Measurements from ENCODE around the gene FAM217A. TPM values are rescaled to one million over a fixed set of nuclear protein-coding genes. Genes with fewer than 3 reads are reported as not detected.
A peak's percentile ranks its signal among the peaks of the same experiment; 100 is the strongest.

The FAM217A gene
- total and polyA plus RNA-seq, 10 donors, result not detected

- Histone ChIP-seq H3K9me3 (no peaks in the 10 kb centered on the region), H3K4me3 (no peak overlapping the region), H3K27me3 (replicated peaks in 1 of 7) (no peaks in the 10 kb centered on the region), H3K27ac (peak overlapping the region in 2 of 8 donors; percentile 14 to 41), H3K36me3 (peaks cover 4 to 100% (median 97%) of the 10 kb centered on the region in 6 donors), H3K4me1 (peaks cover 0 to 9% (median 0%) of the 10 kb centered on the region in 6 donors)
- intact Hi-C loops (cut with DNase I; ENCODE audit: low total_unique reads), result loop anchor here (5.0 kb wide), 1 partner anchor 98 kb away; no protein-coding TSS in a partner anchor
- DNase-seq, result no peak
- TF ChIP-seq POLR2A (IDR thresholded peaks at IDR 0.05), result no peak
- TF ChIP-seq, protein P1, sequence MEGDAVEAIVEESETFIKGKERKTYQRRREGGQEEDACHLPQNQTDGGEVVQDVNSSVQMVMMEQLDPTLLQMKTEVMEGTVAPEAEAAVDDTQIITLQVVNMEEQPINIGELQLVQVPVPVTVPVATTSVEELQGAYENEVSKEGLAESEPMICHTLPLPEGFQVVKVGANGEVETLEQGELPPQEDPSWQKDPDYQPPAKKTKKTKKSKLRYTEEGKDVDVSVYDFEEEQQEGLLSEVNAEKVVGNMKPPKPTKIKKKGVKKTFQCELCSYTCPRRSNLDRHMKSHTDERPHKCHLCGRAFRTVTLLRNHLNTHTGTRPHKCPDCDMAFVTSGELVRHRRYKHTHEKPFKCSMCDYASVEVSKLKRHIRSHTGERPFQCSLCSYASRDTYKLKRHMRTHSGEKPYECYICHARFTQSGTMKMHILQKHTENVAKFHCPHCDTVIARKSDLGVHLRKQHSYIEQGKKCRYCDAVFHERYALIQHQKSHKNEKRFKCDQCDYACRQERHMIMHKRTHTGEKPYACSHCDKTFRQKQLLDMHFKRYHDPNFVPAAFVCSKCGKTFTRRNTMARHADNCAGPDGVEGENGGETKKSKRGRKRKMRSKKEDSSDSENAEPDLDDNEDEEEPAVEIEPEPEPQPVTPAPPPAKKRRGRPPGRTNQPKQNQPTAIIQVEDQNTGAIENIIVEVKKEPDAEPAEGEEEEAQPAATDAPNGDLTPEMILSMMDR (IDR thresholded peaks at IDR 0.05 in 8 of 11, conservative IDR thresholded peaks at IDR 0.05 in 3 of 11), result no peak
- TF ChIP-seq POLR2AphosphoS5 (IDR thresholded peaks at IDR 0.05), result no peak
- WGBS, 5 donors, result 74 to 81% (median 77%) methylated on average over 4 of the region's 4 CpGs
Measured at GRCh38 chr6:4059115-4059777, 19.7 kb downstream of the FAM217A start.

DNA sequence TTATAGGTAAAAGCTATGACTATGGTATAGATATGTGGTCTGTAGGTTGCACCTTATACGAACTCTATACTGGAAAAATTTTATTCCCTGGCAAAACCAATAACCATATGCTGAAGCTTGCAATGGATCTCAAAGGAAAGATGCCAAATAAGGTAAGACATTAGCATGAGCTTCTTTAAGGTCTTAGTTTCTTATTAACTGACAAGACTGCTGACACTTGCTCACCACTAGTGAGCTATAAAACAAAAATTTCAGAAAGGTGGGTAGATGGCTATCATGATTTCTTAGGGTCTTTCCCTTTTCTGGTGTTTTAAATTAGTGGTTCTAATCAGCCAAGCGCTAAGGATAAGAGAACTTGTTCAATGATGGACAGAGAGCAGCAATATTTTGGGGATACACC lies 21.9 kb downstream of the FAM217A start:
- WGBS, 5 donors, result 95 to 100% (median 97%) methylated on average over 2 of the region's 2 CpGs
- H3K27ac ChIP-seq, result no peak overlapping the region
- intact Hi-C loops (cut with DNase I; ENCODE audit: low total_unique reads), result loop anchor here (5.0 kb wide), 1 partner anchor 100 kb away; no protein-coding TSS in a partner anchor
- H3K27me3 ChIP-seq (replicated peaks in 1 of 7), result no peaks in the 10 kb centered on the region
- peaks cover 4 to 100% (median 97%) of the 10 kb centered on the region in 6 donors for H3K36me3 ChIP-seq
- H3K4me3 ChIP-seq, result no peak overlapping the region
- peaks cover 0 to 9% (median 0%) of the 10 kb centered on the region in 6 donors for H3K4me1 ChIP-seq
- no peaks in the 10 kb centered on the region for H3K9me3 ChIP-seq
- no peak for DNase-seq
- TF ChIP-seq, protein P1 (IDR thresholded peaks at IDR 0.05 in 8 of 11, conservative IDR thresholded peaks at IDR 0.05 in 3 of 11), result no peak
- TF ChIP-seq POLR2AphosphoS5 (IDR thresholded peaks at IDR 0.05), result no peak
- TF ChIP-seq POLR2A (IDR thresholded peaks at IDR 0.05), result no peak

- intact Hi-C loops (cut with DNase I; ENCODE audit: low total_unique reads), result loop anchor here (5.0 kb wide), 1 partner anchor 102 kb away; no protein-coding TSS in a partner anchor
- TF ChIP-seq, protein P1 (IDR thresholded peaks at IDR 0.05 in 8 of 11, conservative IDR thresholded peaks at IDR 0.05 in 3 of 11), result peak in 4 of 11 experiments; percentile 7 to 34 (median 26)
- no peak for TF ChIP-seq POLR2A (IDR thresholded peaks at IDR 0.05)
- no peak for DNase-seq
- H3K4me3 ChIP-seq, result no peak overlapping the region
- H3K27ac ChIP-seq, result no peak overlapping the region
- peaks cover 0 to 9% (median 0%) of the 10 kb centered on the region in 6 donors for H3K4me1 ChIP-seq
- peaks cover 9 to 100% (median 97%) of the 10 kb centered on the region in 6 donors for H3K36me3 ChIP-seq
- H3K27me3 ChIP-seq (replicated peaks in 1 of 7), result no peaks in the 10 kb centered on the region
- H3K9me3 ChIP-seq, result no peaks in the 10 kb centered on the region
- WGBS, 5 donors, result 76 to 94% (median 82%) methylated on average over 2 of the region's 2 CpGs
Measured at GRCh38 chr6:4055420-4056041, 23.4 kb downstream of the FAM217A start.

GRCh38 chr6:4049246-4049645 lies 29.7 kb downstream of the FAM217A start:
- Histone ChIP-seq H3K27ac (no peak overlapping the region), H3K36me3 (peaks cover 6 to 100% (median 90%) of the 10 kb centered on the region in 6 donors), H3K4me3 (no peak overlapping the region), H3K4me1 (no peaks in the 10 kb centered on the region), H3K9me3 (no peaks in the 10 kb centered on the region), H3K27me3 (replicated peaks in 1 of 7) (no peaks in the 10 kb centered on the region)
- WGBS, 5 donors, result 87 to 95% (median 92%) methylated on average over 6 of the region's 6 CpGs
- TF ChIP-seq POLR2A (IDR thresholded peaks at IDR 0.05), result no peak
- intact Hi-C loops (cut with DNase I; ENCODE audit: low total_unique reads), result no loop called here
- no peak for DNase-seq

Measured in spleen (tissue), 11 donors.